ENCODE data around the gene SPNS2.

Gene SPNS2

GRCh38 chr17:4554441-4554996 lies 55.8 kb downstream of the SPNS2 start:
- no peak for DNase-seq

- DNase-seq = peak; percentile 95
These were observed 56.5 kb downstream of the SPNS2 start, which contains the start of gene MYBBP1A for GRCh38 chr17:4554997-4555799. MYBBP1A (minus strand) TSS chr17:4555384; CDS start chr17:4555324, 60 bp downstream.

GRCh38 chr17:4555873-4556759 lies 57.4 kb downstream of the SPNS2 start:
- no peak for DNase-seq

- no peak for DNase-seq
These were observed 58.3 kb downstream of the SPNS2 start for GRCh38 chr17:4556996-4557395.

GRCh38 chr17:4557626-4558346 lies 59.1 kb downstream of the SPNS2 start:
- no peak for DNase-seq

GRCh38 chr17:4558347-4558971 lies 59.8 kb downstream of the SPNS2 start:
- no peak for DNase-seq

- DNase-seq = no peak
These were observed 60.6 kb downstream of the SPNS2 start for GRCh38 chr17:4559139-4559791.

GRCh38 chr17:4559966-4560365 lies 61.3 kb downstream of the SPNS2 start:
- DNase-seq = no peak

- no peak for DNase-seq
These were observed 61.7 kb downstream of the SPNS2 start, which contains the start of gene GGT6 for GRCh38 chr17:4560421-4560820. GGT6 (minus strand) TSS chr17:4560577; CDS start chr17:4560521, 56 bp downstream.

- no peak for DNase-seq
These were observed 62.2 kb downstream of the SPNS2 start for GRCh38 chr17:4560837-4561256.

- DNase-seq = no peak
These were observed 63.6 kb downstream of the SPNS2 start for GRCh38 chr17:4562015-4562969.

- peak; percentile 28 for DNase-seq
These were observed 66.8 kb downstream of the SPNS2 start for GRCh38 chr17:4565209-4566141.

GRCh38 chr17:4566785-4567184 lies 68.1 kb downstream of the SPNS2 start:
- DNase-seq = no peak

GRCh38 chr17:4569591-4569990 lies 70.9 kb downstream of the SPNS2 start:
- no peak for DNase-seq

- no peak for DNase-seq
These were observed 73.5 kb downstream of the SPNS2 start for GRCh38 chr17:4572131-4572530.

GRCh38 chr17:4573115-4573514 lies 74.4 kb downstream of the SPNS2 start:
- no peak for DNase-seq

- DNase-seq = peak; percentile 36
These were observed 75.0 kb downstream of the SPNS2 start for GRCh38 chr17:4573669-4574068.

- DNase-seq = no peak
These were observed 75.9 kb downstream of the SPNS2 start for GRCh38 chr17:4574448-4575045.

GRCh38 chr17:4576161-4576558 lies 77.5 kb downstream of the SPNS2 start:
- DNase-seq = no peak
